ENCODE measurements around the gene SYNE1. TPM values are rescaled to one million over a fixed set of nuclear protein-coding genes. Genes with fewer than 3 reads are reported as not detected.

SYNE1 gene
- total and polyA plus RNA-seq, 7 experiments from 2014 or later = 50.6 to 205 (median 161) TPM

DNA sequence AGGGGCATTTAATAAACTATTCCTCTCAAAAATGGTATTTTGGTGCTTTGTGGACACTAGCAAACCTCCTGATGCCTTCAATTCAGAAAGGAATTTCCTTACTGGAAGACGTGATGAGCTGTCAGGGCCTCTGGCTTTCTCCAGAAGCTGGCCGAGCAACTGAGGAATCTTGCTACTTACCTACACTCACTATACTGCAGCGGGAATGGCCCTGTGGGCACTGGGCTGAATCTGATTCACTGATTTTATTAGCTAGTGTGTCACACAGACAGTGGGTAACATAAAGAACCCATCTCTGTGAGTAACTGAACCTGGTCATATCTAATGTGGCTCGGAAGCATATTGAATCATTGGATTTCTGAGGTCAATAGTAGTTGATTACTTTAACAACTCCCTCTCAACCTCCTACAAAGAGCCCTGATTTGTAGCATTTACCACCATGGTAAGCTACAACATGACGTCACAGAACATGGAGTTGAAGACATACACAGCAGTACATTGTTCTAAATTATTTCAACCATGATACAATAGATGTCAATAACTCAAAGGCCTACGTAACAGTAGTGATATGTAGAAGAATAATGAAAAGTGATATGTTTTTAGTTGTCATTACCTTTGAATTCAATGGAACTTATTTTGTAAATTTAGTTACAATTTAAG is 232.1 kb downstream of the SYNE1 start:
- ATAC-seq = no peak
- no peak overlapping the region for H3K4me3 ChIP-seq (ENCODE audit: low read length)
- no peak for DNase-seq
- H3K9me3 ChIP-seq (ENCODE audit: control insufficient read depth in 2 of 3, low read length in 3 of 3) = no peaks in the 10 kb centered on the region
- H3K27ac ChIP-seq (ENCODE audit: low read depth, low read length) = no peak overlapping the region
- ChIA-PET POLR2A (no interaction called here), CTCF (no interaction called here)
- H3K27ac Mint-ChIP-seq = no peak overlapping the region
- H3K4me1 Mint-ChIP-seq = no peaks in the 10 kb centered on the region
- H3K9me3 Mint-ChIP-seq = no peaks in the 10 kb centered on the region
- H3K27me3 ChIP-seq (ENCODE audit: control insufficient read depth in 2 of 2, insufficient read depth in 2 of 2, low read length in 2 of 2) = no peaks in the 10 kb centered on the region
- no peaks in the 10 kb centered on the region for H3K36me3 ChIP-seq (ENCODE audit: control insufficient read depth in 2 of 3, insufficient read depth in 3 of 3, low read length in 3 of 3)
- H3K4me3 Mint-ChIP-seq = no peak overlapping the region
- intact Hi-C loops (cut with micrococcal nuclease) = no loop called here
- peaks cover 0 to 4% (median 0%) of the 10 kb centered on the region in 5 donors for H3K27me3 Mint-ChIP-seq
- no peaks in the 10 kb centered on the region for H3K36me3 Mint-ChIP-seq
- H3K4me1 ChIP-seq (ENCODE audit: control insufficient read depth in 2 of 2, insufficient read depth in 2 of 2, low read length in 2 of 2) = no peaks in the 10 kb centered on the region

DNA sequence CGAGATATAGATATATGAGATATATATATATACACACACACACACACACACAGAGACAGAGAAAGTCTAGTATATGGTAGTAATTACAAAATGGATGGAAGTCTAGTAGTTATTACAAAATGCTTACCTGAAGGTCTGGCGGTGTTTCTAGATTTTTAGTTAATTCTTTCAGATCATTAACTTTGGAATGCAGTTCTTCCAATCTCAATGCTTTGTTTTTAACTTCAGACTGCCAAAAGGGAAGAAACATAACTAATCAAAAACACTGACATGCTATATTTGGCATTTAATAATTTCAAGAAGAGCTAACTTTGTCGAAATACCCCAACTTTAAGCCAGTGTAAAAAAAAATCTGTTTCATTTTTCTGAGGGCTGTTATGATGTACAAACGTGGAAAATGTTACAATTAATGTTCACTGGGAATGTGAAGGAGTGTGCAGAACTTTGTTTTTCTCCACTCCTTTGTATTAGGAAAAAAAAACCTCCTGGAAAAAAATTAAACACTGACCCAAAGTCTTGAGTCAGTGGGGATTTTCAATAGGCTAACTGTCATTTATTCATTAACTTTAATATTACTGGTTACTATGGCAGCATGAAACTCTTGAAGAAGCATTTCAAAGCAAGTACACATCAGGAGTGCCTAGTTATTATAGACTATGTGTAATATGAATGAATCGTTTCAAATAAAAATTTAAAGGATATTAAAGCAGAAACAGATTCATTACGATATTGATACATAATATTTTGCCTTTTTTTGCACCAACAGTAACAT is 232.9 kb downstream of the SYNE1 start:
- H3K4me3 Mint-ChIP-seq = no peak overlapping the region
- H3K9me3 ChIP-seq (ENCODE audit: control insufficient read depth in 2 of 3, low read length in 3 of 3) = no peaks in the 10 kb centered on the region
- H3K27ac Mint-ChIP-seq = no peak overlapping the region
- POLR2A ChIA-PET = no interaction called here
- H3K4me1 ChIP-seq (ENCODE audit: control insufficient read depth in 2 of 2, insufficient read depth in 2 of 2, low read length in 2 of 2) = no peaks in the 10 kb centered on the region
- no peaks in the 10 kb centered on the region for H3K9me3 Mint-ChIP-seq
- peaks cover 0 to 4% (median 0%) of the 10 kb centered on the region in 5 donors for H3K27me3 Mint-ChIP-seq
- DNase-seq (no peak), ATAC-seq (no peak)
- H3K4me1 Mint-ChIP-seq = no peaks in the 10 kb centered on the region
- H3K4me3 ChIP-seq (ENCODE audit: low read length) = no peak overlapping the region
- no peaks in the 10 kb centered on the region for H3K36me3 ChIP-seq (ENCODE audit: control insufficient read depth in 2 of 3, insufficient read depth in 3 of 3, low read length in 3 of 3)
- intact Hi-C loops (cut with micrococcal nuclease) = no loop called here
- CTCF ChIA-PET = no interaction called here
- no peak overlapping the region for H3K27ac ChIP-seq (ENCODE audit: low read depth, low read length)
- no peaks in the 10 kb centered on the region for H3K27me3 ChIP-seq (ENCODE audit: control insufficient read depth in 2 of 2, insufficient read depth in 2 of 2, low read length in 2 of 2)
- no peaks in the 10 kb centered on the region for H3K36me3 Mint-ChIP-seq

DNA sequence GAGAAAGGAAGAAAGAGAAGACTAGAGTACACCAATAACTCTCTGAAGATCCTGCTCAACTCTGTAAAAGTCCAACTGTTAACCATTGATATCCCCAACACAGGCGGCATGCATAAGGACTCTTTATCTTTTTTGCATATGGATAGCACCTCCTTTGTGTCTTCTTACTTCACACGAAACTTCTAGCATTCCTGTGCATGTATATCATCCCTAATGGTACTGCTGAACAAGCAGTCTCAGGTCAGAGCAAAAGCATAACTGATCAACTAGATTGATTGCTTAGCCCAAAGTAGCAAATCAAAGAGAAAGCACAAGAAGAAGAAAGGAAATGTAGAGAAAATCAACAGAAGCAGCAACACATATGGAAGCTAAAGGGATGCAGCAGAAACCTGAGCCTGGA is 234.4 kb downstream of the SYNE1 start:
- ChIA-PET CTCF (no interaction called here), POLR2A (no interaction called here)
- Mint-ChIP-seq H3K4me1 (no peaks in the 10 kb centered on the region), H3K27ac (no peak overlapping the region), H3K4me3 (no peak overlapping the region), H3K36me3 (no peaks in the 10 kb centered on the region), H3K9me3 (no peaks in the 10 kb centered on the region), H3K27me3 (peaks cover 0 to 4% (median 0%) of the 10 kb centered on the region in 5 donors)
- Histone ChIP-seq H3K36me3 (ENCODE audit: control insufficient read depth in 2 of 3, insufficient read depth in 3 of 3, low read length in 3 of 3) (no peaks in the 10 kb centered on the region), H3K27me3 (ENCODE audit: control insufficient read depth in 2 of 2, insufficient read depth in 2 of 2, low read length in 2 of 2) (no peaks in the 10 kb centered on the region), H3K27ac (ENCODE audit: low read depth, low read length) (no peak overlapping the region), H3K9me3 (ENCODE audit: control insufficient read depth in 2 of 3, low read length in 3 of 3) (no peaks in the 10 kb centered on the region), H3K4me1 (ENCODE audit: control insufficient read depth in 2 of 2, insufficient read depth in 2 of 2, low read length in 2 of 2) (no peaks in the 10 kb centered on the region), H3K4me3 (ENCODE audit: low read length) (no peak overlapping the region)
- DNase-seq (no peak), ATAC-seq (no peak)
- intact Hi-C loops (cut with micrococcal nuclease) = no loop called here

GRCh38 chr6:152401978-152402377 is 235.2 kb downstream of the SYNE1 start:
- ChIA-PET CTCF (no interaction called here), POLR2A (no interaction called here)
- ATAC-seq (no peak), DNase-seq (no peak)
- Histone ChIP-seq H3K36me3 (ENCODE audit: control insufficient read depth in 2 of 3, insufficient read depth in 3 of 3, low read length in 3 of 3) (no peaks in the 10 kb centered on the region), H3K4me1 (ENCODE audit: control insufficient read depth in 2 of 2, insufficient read depth in 2 of 2, low read length in 2 of 2) (no peaks in the 10 kb centered on the region), H3K27ac (ENCODE audit: low read depth, low read length) (no peak overlapping the region), H3K9me3 (ENCODE audit: control insufficient read depth in 2 of 3, low read length in 3 of 3) (no peaks in the 10 kb centered on the region), H3K4me3 (ENCODE audit: low read length) (no peak overlapping the region), H3K27me3 (ENCODE audit: control insufficient read depth in 2 of 2, insufficient read depth in 2 of 2, low read length in 2 of 2) (no peaks in the 10 kb centered on the region)
- Mint-ChIP-seq H3K4me3 (no peak overlapping the region), H3K27ac (no peak overlapping the region), H3K27me3 (peaks cover 0 to 2% (median 0%) of the 10 kb centered on the region in 5 donors), H3K36me3 (no peaks in the 10 kb centered on the region), H3K4me1 (no peaks in the 10 kb centered on the region), H3K9me3 (no peaks in the 10 kb centered on the region)
- intact Hi-C loops (cut with micrococcal nuclease) = no loop called here

DNA sequence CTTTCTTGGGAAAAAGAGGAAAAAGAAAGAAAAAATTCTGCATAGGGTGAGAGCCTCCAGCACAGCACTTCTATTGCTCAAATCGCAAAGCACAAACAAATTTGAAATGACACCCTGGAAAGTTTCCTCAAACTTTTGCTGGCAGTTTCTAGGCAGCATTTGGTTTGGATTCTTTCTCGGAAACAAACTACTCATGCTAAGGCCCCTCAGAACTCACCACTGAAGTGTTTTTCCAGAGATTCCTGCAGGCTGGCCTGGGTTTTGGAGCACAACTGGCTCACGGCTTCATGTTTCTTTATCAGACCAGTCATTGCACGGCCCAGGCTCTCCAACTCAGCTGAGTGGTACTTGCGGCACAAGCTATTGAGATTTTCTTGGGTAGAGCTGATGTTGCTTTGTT is 237.8 kb downstream of the SYNE1 start:
- Mint-ChIP-seq H3K4me1 (no peaks in the 10 kb centered on the region), H3K27ac (no peak overlapping the region), H3K9me3 (no peaks in the 10 kb centered on the region), H3K36me3 (no peaks in the 10 kb centered on the region), H3K27me3 (peaks cover 0 to 7% (median 0%) of the 10 kb centered on the region in 5 donors), H3K4me3 (no peak overlapping the region)
- Histone ChIP-seq H3K4me1 (ENCODE audit: control insufficient read depth in 2 of 2, insufficient read depth in 2 of 2, low read length in 2 of 2) (no peaks in the 10 kb centered on the region), H3K4me3 (ENCODE audit: low read length) (no peak overlapping the region), H3K36me3 (ENCODE audit: control insufficient read depth in 2 of 3, insufficient read depth in 3 of 3, low read length in 3 of 3) (no peaks in the 10 kb centered on the region), H3K27me3 (ENCODE audit: control insufficient read depth in 2 of 2, insufficient read depth in 2 of 2, low read length in 2 of 2) (no peaks in the 10 kb centered on the region), H3K9me3 (ENCODE audit: control insufficient read depth in 2 of 3, low read length in 3 of 3) (no peaks in the 10 kb centered on the region), H3K27ac (ENCODE audit: low read depth, low read length) (no peak overlapping the region)
- ATAC-seq = no peak
- CTCF ChIA-PET = no interaction called here
- DNase-seq = no peak
- POLR2A ChIA-PET = no interaction called here
- intact Hi-C loops (cut with micrococcal nuclease) = no loop called here

DNA sequence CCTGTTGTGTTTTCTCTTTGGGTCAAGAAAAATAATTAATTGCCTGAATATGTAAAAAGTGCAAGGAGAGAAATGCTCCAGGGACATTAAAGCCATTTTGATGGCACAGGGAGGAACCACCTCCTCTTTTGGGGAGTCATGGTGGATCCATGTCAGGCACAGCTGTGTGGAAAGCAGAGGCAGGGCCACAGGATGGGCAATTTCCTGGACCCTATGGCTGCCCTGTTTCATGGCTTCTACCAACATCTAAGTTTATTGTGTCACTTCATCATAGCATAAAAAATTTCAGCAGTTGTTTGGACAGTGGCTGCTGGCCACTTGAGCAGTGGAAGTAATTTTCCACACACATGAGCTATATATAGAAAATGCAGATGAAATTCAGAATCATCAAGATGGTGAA is 238.2 kb downstream of the SYNE1 start:
- peaks cover 0 to 11% (median 2%) of the 10 kb centered on the region in 5 donors for H3K27me3 Mint-ChIP-seq
- H3K4me1 Mint-ChIP-seq = no peaks in the 10 kb centered on the region
- DNase-seq (no peak), ATAC-seq (no peak)
- Histone ChIP-seq H3K27ac (ENCODE audit: low read depth, low read length) (no peak overlapping the region), H3K4me3 (ENCODE audit: low read length) (no peak overlapping the region), H3K4me1 (ENCODE audit: control insufficient read depth in 2 of 2, insufficient read depth in 2 of 2, low read length in 2 of 2) (no peaks in the 10 kb centered on the region), H3K27me3 (ENCODE audit: control insufficient read depth in 2 of 2, insufficient read depth in 2 of 2, low read length in 2 of 2) (no peaks in the 10 kb centered on the region), H3K9me3 (ENCODE audit: control insufficient read depth in 2 of 3, low read length in 3 of 3) (no peaks in the 10 kb centered on the region), H3K36me3 (ENCODE audit: control insufficient read depth in 2 of 3, insufficient read depth in 3 of 3, low read length in 3 of 3) (no peaks in the 10 kb centered on the region)
- POLR2A ChIA-PET = no interaction called here
- intact Hi-C loops (cut with micrococcal nuclease) = no loop called here
- H3K9me3 Mint-ChIP-seq = no peaks in the 10 kb centered on the region
- CTCF ChIA-PET = no interaction called here
- H3K36me3 Mint-ChIP-seq = no peaks in the 10 kb centered on the region
- no peak overlapping the region for H3K27ac Mint-ChIP-seq
- no peak overlapping the region for H3K4me3 Mint-ChIP-seq

GRCh38 chr6:152398316-152398715 is 238.8 kb downstream of the SYNE1 start:
- Histone ChIP-seq H3K36me3 (ENCODE audit: control insufficient read depth in 2 of 3, insufficient read depth in 3 of 3, low read length in 3 of 3) (no peaks in the 10 kb centered on the region), H3K4me3 (ENCODE audit: low read length) (no peak overlapping the region), H3K27me3 (ENCODE audit: control insufficient read depth in 2 of 2, insufficient read depth in 2 of 2, low read length in 2 of 2) (no peaks in the 10 kb centered on the region), H3K4me1 (ENCODE audit: control insufficient read depth in 2 of 2, insufficient read depth in 2 of 2, low read length in 2 of 2) (no peaks in the 10 kb centered on the region), H3K27ac (ENCODE audit: low read depth, low read length) (no peak overlapping the region), H3K9me3 (ENCODE audit: control insufficient read depth in 2 of 3, low read length in 3 of 3) (no peaks in the 10 kb centered on the region)
- DNase-seq (no peak), ATAC-seq (no peak)
- Mint-ChIP-seq H3K36me3 (no peaks in the 10 kb centered on the region), H3K27ac (no peak overlapping the region), H3K27me3 (peaks cover 0 to 11% (median 4%) of the 10 kb centered on the region in 5 donors), H3K9me3 (no peaks in the 10 kb centered on the region), H3K4me3 (no peak overlapping the region), H3K4me1 (no peaks in the 10 kb centered on the region)
- ChIA-PET CTCF (no interaction called here), POLR2A (no interaction called here)
- intact Hi-C loops (cut with micrococcal nuclease) = no loop called here
